Smooth muscle cell of the brain vasculature (primary cell): ENCODE measurements around the gene PPM1L.

Experiments used
- DNase-seq: peaks from one replicate; pipeline ENCODE4 v3.0.0-alpha.2; 2012; ENCODE audit warnings: low read depth, low spot score

Gene PPM1L

DNA sequence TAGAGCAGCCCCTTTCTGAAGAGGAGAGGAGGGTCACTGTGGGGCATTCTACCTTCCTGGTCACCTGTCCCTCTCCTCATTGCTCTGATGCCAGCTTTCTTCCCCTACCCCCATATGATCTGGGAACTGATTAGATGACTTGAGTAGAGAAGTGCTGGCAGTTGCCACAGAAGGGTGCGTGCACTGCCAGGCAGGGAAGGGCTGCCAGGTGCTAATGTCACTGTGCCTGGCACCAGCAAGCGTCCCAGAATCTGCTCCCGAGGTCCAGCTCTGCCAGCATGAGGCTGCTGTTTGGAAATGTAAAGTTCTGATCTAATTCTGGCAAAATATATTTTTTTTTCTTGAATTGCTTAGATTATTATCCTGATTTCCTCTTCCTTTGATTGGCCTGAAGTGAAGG is 52.8 kb downstream of the PPM1L start:
- DNase-seq: no peak

GRCh38 chr3:160809453-160809852 is 53.4 kb downstream of the PPM1L start:
- no peak for DNase-seq

DNA sequence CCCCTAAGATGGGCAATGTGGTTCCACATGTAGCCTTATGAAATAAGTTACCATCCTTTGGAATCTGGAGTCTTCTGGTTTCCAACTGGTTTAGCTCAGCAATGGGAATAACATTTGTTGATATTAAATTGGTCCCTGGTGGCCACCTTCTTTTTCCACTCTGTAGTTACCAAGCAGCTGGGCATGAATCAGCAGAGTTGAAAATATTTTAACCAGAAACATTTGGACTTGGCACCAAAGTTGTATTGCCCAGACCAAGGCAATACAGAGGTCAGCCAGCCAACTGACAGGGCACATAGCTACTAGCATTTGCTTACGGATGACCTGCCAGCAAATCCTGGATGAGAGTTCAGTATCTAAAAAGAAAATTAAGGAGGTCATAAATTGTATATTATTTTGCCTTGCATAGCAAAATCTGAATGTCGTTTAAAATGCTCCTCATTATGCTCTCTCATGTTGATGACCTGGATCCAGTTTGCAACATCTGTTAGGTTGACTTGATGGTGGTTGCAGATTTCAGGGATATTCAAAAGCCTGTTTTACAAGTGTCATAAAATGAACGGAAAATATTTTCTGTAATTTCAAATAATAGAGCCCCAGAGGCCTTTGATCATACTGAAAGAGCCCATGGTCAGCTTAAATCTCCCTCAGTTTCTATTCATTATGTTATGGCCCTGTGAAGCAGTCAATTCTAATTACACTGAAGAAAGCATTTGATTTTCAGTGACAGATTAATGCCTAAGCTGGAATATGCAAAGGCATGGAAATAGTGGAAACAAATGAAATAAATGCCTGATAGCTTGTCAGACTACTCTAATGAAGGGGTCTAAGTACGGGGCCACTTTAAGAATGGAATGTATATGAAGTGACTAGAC is 54.6 kb downstream of the PPM1L start:
- DNase-seq: peak; percentile 3

- DNase-seq: no peak
Measured at GRCh38 chr3:160811237-160811548, 55.2 kb downstream of the PPM1L start.

GRCh38 chr3:160812304-160812703 is 56.3 kb downstream of the PPM1L start:
- no peak for DNase-seq

- DNase-seq: no peak
Measured at GRCh38 chr3:160815280-160815679, 59.2 kb downstream of the PPM1L start.

GRCh38 chr3:160820022-160820421 is 64.0 kb downstream of the PPM1L start:
- DNase-seq: no peak

DNA sequence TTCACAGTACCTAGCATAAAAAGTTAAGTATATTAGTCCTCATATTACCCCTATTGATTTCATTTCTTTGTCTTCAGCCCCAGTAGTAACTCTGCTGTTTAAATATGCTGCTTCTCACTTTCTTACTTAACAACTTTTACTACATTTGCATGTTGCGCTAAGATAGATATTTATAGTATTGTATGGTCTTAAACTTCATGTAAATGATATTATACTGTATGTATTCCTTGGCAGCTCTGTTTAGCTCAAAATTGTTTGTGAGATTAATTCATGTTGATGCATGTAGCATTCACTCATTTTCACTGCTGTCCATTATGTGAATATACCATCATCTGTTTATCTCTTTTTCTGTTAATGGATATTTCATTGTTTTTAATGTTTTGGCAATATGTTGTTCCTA is 64.4 kb downstream of the PPM1L start:
- no peak for DNase-seq

DNA sequence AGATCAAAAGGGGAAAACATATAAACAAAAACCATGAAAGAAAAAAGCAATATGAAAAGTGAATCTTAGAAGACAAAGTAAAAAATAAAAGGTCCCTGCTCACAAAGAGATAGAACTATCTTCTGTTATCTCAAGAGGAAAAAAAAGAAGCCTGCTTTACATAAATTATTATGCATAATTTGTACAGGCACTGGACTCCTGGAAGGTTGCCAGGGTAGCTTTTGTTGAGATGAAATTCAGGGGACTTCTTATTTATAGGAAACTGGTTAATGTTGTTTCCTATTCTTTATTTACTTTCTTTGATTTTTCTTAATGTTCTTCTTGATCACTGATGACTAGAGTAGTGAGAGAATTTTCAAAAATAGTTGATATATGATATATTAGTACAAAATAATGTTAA is 66.9 kb downstream of the PPM1L start:
- DNase-seq: no peak

DNA sequence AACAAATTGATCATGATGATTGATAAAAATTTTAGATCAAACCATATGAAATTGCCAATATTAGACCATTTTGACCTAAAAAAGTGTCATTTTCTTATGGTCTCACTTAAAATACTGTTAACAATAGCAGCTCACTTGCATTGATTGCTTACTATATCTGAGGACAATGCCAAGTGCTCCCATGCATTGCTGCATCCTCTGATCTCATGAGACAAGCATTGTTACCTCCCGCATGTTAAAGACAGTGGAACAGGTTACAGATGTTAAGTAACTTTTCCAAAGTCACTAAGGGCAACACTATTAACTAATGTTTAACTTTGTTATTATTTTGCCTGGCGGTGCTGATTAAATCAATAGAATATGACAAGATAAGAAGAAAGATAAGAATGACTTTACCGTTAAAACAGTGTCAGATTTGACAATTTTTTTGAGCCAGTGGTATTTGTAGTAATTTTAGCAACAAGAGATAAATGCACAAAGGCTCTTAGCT is 69.3 kb downstream of the PPM1L start:
- DNase-seq: no peak

- DNase-seq: no peak
Measured at GRCh38 chr3:160826408-160826807, 70.4 kb downstream of the PPM1L start.

GRCh38 chr3:160826991-160827390 is 71.0 kb downstream of the PPM1L start:
- DNase-seq: no peak

- no peak for DNase-seq
Measured at GRCh38 chr3:160827516-160827915, 71.5 kb downstream of the PPM1L start.

GRCh38 chr3:160828880-160829279 is 72.8 kb downstream of the PPM1L start:
- DNase-seq: no peak

- no peak for DNase-seq
Measured at GRCh38 chr3:160829486-160830009, 73.5 kb downstream of the PPM1L start.

- DNase-seq: no peak
Measured at GRCh38 chr3:160830796-160831195, 74.8 kb downstream of the PPM1L start.

- DNase-seq: no peak
Measured at GRCh38 chr3:160831401-160831800, 75.4 kb downstream of the PPM1L start.

DNA sequence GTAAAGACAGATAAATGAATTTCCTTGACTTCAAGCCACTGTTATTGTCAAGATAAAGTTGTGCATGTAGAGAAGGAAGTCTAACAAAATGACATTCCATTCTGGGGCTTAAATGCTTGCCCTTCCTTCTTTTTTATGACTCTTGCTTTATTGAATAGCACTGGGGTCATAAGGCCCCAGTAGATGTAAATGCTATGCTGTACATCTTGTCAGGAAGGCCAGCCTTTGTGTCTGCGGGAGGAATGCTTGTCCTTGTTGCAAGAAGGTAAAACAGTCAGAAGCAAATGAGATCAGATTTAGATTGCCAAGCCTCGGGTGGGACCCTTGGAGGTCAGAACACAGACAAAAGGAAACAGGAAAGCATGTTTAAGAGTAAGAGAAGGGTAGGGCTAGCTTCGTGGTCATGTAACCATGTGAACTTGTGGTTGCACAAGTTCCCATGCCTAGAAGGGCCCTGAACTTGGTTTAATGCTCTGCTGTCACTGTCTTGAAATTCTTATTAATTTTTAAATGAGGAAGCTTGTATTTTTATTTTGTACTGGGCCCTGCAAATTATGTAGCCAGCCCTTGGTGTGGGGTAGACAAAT is 81.5 kb downstream of the PPM1L start:
- DNase-seq: no peak

- DNase-seq: no peak
Measured at GRCh38 chr3:160840590-160840989, 84.6 kb downstream of the PPM1L start.

GRCh38 chr3:160841455-160841854 is 85.4 kb downstream of the PPM1L start:
- no peak for DNase-seq

GRCh38 chr3:160842021-160843005 is 86.3 kb downstream of the PPM1L start:
- DNase-seq: no peak
